Fibroblast of pulmonary artery (primary cell): ENCODE results near the gene PTGES3L.
A peak's percentile ranks its signal among the peaks of the same experiment; 100 is the strongest.
"Not testable (repeated sequence)": the region's sequence is repeated elsewhere in the genome, so short reads cannot be mapped to it uniquely, and the experiment has no call there.

ENCODE experiments used
- DNase-seq: peaks from one replicate; pipeline ENCODE4 v3.0.0-alpha.2; 2010; ENCODE audit warnings: low read depth
- H3K4me3 ChIP-seq: replicated peaks from 2 replicates; pipeline ENCODE4 v1.5.1; 2011; ENCODE audit warnings: low read depth, mild to moderate bottlenecking, control low read depth, low read length, moderate library complexity
- CTCF ChIP-seq: IDR thresholded peaks from 2 replicates; pipeline ENCODE4 v1.5.1; 2011; ENCODE audit warnings: mild to moderate bottlenecking, control low read depth, low read length, inconsistent platforms; ENCODE audit errors: missing control alignments

PTGES3L gene

GRCh38 chr17:42997984-42998938, 18.4 kb upstream of the PTGES3L start, which contains the start of gene RPL27:
RPL27 (plus strand) TSS chr17:42998419; CDS start chr17:42998751, 332 bp downstream.
- H3K4me3 ChIP-seq: peak within 1 kb of the TSS; percentile 95
- DNase-seq: peak; percentile 100
- peak; percentile 80 for TF ChIP-seq CTCF

DNA sequence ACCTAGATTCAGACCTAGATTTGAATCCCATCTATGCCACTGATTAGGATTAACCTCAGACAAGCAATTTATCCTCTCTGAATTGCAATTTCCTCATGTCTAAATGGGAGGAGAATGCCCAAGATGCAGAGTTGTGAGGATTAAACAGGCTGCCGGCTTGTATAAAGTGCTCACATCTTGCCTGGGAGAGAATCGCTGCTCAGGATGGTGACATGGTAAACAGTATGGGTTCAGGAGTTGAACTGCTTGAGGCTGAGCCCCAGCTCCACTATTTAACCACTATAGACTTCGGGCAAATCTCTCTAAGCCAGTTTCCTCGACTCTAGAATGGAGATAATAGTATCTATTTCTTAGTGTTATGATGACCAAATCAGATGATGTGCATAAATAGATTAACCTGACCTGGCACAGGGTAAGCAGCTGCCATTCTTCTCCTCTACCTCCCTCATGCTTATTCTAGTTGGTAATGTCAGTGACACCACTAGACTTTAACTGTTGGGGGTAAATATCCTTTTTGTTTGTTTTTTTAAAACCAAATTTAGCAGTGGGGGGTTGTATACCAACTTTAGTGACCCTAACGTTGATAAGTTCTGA, 17.6 kb upstream of the PTGES3L start:
- no peak for TF ChIP-seq CTCF
- DNase-seq: no peak
- peak overlapping the region; percentile 43 for H3K4me3 ChIP-seq

DNA sequence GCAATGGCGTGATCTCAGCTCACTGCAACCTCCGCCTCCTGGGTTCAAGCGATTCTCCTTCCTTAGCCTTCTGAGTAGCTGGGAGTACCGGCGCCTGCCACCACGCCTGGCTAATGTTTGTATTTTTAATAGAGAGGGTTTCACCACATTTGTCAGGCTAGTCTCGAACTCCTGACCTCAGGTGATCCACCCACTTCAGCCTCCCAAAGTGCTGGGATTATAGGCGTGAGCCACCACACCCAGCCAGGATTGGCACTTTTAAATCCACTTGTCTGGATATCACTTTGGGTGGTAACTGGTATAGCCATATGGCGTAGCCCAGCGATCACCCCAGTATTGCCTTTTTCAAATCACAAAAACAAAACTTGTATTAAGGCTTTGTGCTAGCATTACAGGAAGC, 14.0 kb upstream of the PTGES3L start:
- not testable (repeated sequence) for H3K4me3 ChIP-seq, DNase-seq

GRCh38 chr17:42992872-42993271, 13.0 kb upstream of the PTGES3L start:
- DNase-seq: no peak
- H3K4me3 ChIP-seq: no peak overlapping the region
- TF ChIP-seq CTCF: no peak

DNA sequence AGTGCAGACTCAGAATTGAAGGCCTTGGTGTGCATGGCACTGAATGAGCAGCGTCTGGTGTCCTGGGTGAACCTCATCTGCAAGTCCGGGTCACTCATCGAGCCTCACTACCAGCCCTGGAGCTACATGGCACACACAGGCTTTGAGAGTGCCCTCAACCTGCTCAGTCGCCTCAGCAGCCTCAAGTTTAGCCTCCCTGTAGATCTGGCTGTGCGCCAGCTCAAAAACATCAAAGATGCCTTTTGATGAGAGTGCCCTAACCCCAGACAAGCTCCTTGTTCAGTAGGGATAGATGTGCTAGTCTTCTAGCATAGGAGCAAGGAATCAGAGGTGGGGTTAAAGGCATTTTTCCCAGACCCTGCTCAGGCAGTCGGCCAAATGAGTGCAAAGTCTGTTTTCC, 11.6 kb upstream of the PTGES3L start:
- no peak overlapping the region for H3K4me3 ChIP-seq
- DNase-seq: no peak
- no peak for TF ChIP-seq CTCF

DNA sequence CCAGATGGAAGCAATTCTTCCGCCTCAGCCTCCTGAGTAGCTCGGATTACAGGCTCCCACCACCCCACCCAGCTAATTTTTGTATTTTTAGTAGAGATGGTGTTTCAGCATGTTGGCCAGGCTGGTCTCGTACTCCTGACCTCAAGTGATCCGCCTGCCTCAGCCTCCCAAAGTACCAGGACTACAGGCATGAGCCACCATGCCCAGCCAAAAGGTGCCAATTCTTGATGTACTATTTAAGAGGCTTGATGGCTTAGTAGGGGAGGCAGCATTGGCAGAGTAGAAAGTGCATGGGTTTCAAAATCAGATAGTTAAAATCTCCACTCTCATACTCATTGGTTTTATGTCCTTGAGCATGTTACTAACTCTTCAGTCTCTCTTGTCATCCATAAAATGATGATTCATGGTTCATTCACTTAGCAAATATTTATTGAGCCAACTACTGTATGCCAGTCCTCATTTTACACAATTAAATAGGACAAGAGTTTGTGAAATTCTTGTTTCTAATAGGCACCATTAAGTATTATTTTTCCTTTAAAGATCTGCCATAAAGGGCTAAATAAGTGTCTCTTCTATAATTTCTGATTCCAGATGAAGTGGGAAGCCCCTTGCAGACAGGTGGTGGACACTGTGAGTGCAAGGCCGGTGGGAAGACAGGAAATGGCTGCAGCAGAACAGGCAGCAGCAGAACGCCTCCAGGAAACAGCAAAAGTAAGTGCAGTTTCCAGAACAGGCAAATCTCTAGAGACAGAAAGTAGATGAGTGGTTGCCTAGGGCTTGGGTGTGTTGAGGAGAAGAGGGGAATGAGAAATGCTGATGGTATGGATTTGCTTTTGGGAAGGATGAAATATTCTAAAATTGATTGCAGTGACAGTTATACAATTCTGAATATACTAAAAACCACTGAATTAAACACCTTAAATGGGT, 10.1 kb upstream of the PTGES3L start:
- TF ChIP-seq CTCF: no peak
- DNase-seq: no peak
- H3K4me3 ChIP-seq: no peak overlapping the region

DNA sequence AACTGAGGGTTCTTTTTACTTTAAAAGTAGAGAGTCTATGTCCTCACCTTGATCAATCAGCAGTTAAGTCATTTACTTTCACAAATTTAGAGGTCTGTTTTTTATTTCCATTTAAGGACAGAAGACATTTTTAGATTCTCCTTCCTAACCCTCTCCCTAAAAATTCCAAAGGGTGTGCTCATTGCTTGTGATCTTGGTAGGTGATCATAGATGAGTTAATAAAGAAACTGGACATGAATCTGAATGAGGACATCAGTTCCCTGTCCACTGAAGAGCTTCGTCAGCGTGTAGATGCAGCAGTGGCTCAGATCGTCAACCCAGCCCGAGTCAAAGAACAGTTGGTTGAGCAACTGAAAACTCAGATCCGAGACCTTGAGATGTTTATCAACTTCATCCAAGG, 9.3 kb upstream of the PTGES3L start:
- H3K4me3 ChIP-seq: no peak overlapping the region
- DNase-seq: no peak
- TF ChIP-seq CTCF: no peak
